Adrenal gland (tissue), 12 donors: ENCODE data around the gene NUTM1. TPM values are rescaled to one million over a fixed set of nuclear protein-coding genes. Genes with fewer than 3 reads are reported as not detected.

ENCODE experiments used
- DNase-seq, 7 donors: peaks; one replicate each; pipeline ENCODE4 v3.0.0-alpha.2; 2019 to 2020
- H3K27ac ChIP-seq, 5 donors: fragments of 200-600 bp; sonication (generic) in 4 of 5; 1 replicate in 3 of 5; 2 replicates in 2 of 5; pipeline versions ENCODE4 v1.5.1 to v1.8.0; 2016 to 2020; ENCODE audit warnings: mild to moderate bottlenecking in 1 of 5
- H3K27me3 ChIP-seq: fragments of 200-600 bp; 2 replicates; pipeline ENCODE4 v1.8.0; 2021
- H3K36me3 ChIP-seq, 2 donors: fragments of 200-600 bp; replicated peaks in 1 of 2; 1 replicate in 1 of 2; 2 replicates in 1 of 2; pipeline versions ENCODE4 v1.5.1 to v1.8.0; 2018 to 2022
- H3K4me1 ChIP-seq, 2 donors: fragments of 200-600 bp; replicated peaks in 1 of 2; 1 replicate in 1 of 2; 2 replicates in 1 of 2; pipeline versions ENCODE4 v1.5.1 to v1.8.0; 2018 to 2021
- H3K4me3 ChIP-seq, 4 donors: fragments of 200-600 bp; sonication (generic) in 3 of 4; one replicate each; pipeline ENCODE4 v1.5.1; 2016 to 2018
- H3K9me3 ChIP-seq, 3 donors: fragments of 200-600 bp; sonication (generic) in 1 of 3; replicated peaks in 1 of 3; 1 replicate in 2 of 3; 2 replicates in 1 of 3; pipeline versions ENCODE4 v1.5.1 to v1.8.0; 2016 to 2021
- CTCF ChIP-seq, 6 experiments: fragments of 450-650 bp in 4 of 6; fragments of 200-600 bp in 2 of 6; sonication (generic) in 1 of 6; IDR thresholded peaks; 1 replicate in 5 of 6; 2 replicates in 1 of 6; pipeline versions ENCODE4 v1.5.1 to v1.8.0; 2016 to 2021; ENCODE audit warnings: antibody characterized with exemption in 6 of 6, mild to moderate bottlenecking in 2 of 6, moderate library complexity in 1 of 6
- POLR2A ChIP-seq, 2 donors: fragments of 450-650 bp; IDR thresholded peaks; one replicate each; pipeline ENCODE4 v1.6.1; 2017; ENCODE audit warnings: antibody characterized with exemption in 2 of 2, mild to moderate bottlenecking in 2 of 2, moderate library complexity in 1 of 2
- WGBS, 4 donors: extraction: QIAGEN DNeasy Blood & Tissue Kit in 2 of 4; methylation state at CpG; one replicate each; pipeline versions ENCODE4 v1.1.5 to v1.1.7; 2013 to 2017; 5-methylcytosine and 5-hydroxymethylcytosine counted together
- intact Hi-C, 2 donors: fragments of 100-400 bp; cut with DNase I; formaldehyde crosslinking; loops; one replicate each; pipeline versions ENCODE4 v1.14.1 to v1.15.0; 2022 to 2023
- polyA plus RNA-seq, 3 donors: library from polyadenylated mRNA; stranded (reverse); fragments of 200-250 nt in 2 of 3; fragments of 350-450 nt in 1 of 3; fragmentation: Illumina TruSeq in 1 of 3; extraction: RNeasy Lipid Tissue Mini Kit (QIAGEN cat#74804) in 1 of 3; gene quantifications; one replicate each; pipeline ENCODE4 v1.2.3, GENCODE V29; 2013 to 2014
- total RNA-seq, 9 donors: library from RNA; depleted of rRNA in 4 of 9; stranded (reverse); fragments of >200 nt in 4 of 9; fragments of 120-200 nt in 1 of 9; fragmentation: NEBNext Ultra II Directional in 1 of 9; extraction: Animal tissue kit (Norgen Biotek cat#: 25700) in 1 of 9; gene quantifications; one replicate each; pipeline versions ENCODE4 v1.1.0 to v1.2.4, GENCODE V29; 2013 to 2023
- donor health status: healthy with polysubstance abuse.
- donor health status: Bipolar disorder and iron deficiency.
- donor health status: DM: yes; HTN: yes; CAD: no.
- donor health status: DM: no; HTN: no; CAD: no.
- donor health status: DM: no; HTN: no; CAD: no.
- donor health status: DM: yes; HTN: yes; CAD: no.

Gene NUTM1
- total and polyA plus RNA-seq, 12 donors: 0.05 to 0.22 TPM; not detected in 10

- Histone ChIP-seq H3K27ac (no peak overlapping the region), H3K4me1 (peaks cover 0 to 5% of the 10 kb centered on the region in 2 donors), H3K9me3 (no peaks in the 10 kb centered on the region), H3K36me3 (peaks cover 0 to 4% of the 10 kb centered on the region in 2 donors), H3K27me3 (no peaks in the 10 kb centered on the region), H3K4me3 (no peak overlapping the region)
- DNase-seq: no peak
- intact Hi-C loops: loop anchor here (10.0 kb wide), 3 partner anchors 116 to 296 kb away; no protein-coding TSS in a partner anchor
- TF ChIP-seq CTCF (IDR thresholded peaks at IDR 0.05) (no peak), POLR2A (IDR thresholded peaks at IDR 0.05) (no peak)
- whole genome bisulfite sequencing, 4 donors: 91 to 95% (median 93%) methylated on average over 6 to 7 of the region's 7 CpGs
These were observed 18.2 kb downstream of the NUTM1 start for GRCh38 chr15:34361278-34361677.

GRCh38 chr15:34362047-34362773 lies 19.1 kb downstream of the NUTM1 start:
- Histone ChIP-seq H3K4me1 (peaks cover 0 to 5% of the 10 kb centered on the region in 2 donors), H3K27ac (no peak overlapping the region), H3K4me3 (no peak overlapping the region), H3K9me3 (no peaks in the 10 kb centered on the region), H3K27me3 (no peaks in the 10 kb centered on the region), H3K36me3 (peaks cover 0 to 4% of the 10 kb centered on the region in 2 donors)
- intact Hi-C loops: loop anchor here (10.0 kb wide), 3 partner anchors 117 to 297 kb away; no protein-coding TSS in a partner anchor
- no peak for DNase-seq
- 77 to 86% (median 80%) methylated on average over 5 to 10 of the region's 10 CpGs for WGBS, 4 donors
- TF ChIP-seq POLR2A (IDR thresholded peaks at IDR 0.05) (no peak), CTCF (IDR thresholded peaks at IDR 0.05) (no peak)

GRCh38 chr15:34364041-34364440 lies 20.9 kb downstream of the NUTM1 start:
- Histone ChIP-seq H3K4me1 (peaks cover 0 to 5% of the 10 kb centered on the region in 2 donors), H3K27ac (no peak overlapping the region), H3K9me3 (no peaks in the 10 kb centered on the region), H3K4me3 (no peak overlapping the region), H3K36me3 (no peaks in the 10 kb centered on the region), H3K27me3 (no peaks in the 10 kb centered on the region)
- 95 to 96% (median 96%) methylated on average over 8 of the region's 8 CpGs for WGBS, 4 donors
- intact Hi-C loops: loop anchor here (10.0 kb wide), 3 partner anchors 119 to 299 kb away; no protein-coding TSS in a partner anchor
- TF ChIP-seq POLR2A (IDR thresholded peaks at IDR 0.05) (no peak), CTCF (IDR thresholded peaks at IDR 0.05) (no peak)
- no peak for DNase-seq

GRCh38 chr15:34365091-34365825 lies 22.1 kb downstream of the NUTM1 start:
- 84 to 92% (median 87%) methylated on average over 16 of the region's 16 CpGs for WGBS, 4 donors
- no peak for DNase-seq
- Histone ChIP-seq H3K9me3 (no peaks in the 10 kb centered on the region), H3K27ac (no peak overlapping the region), H3K4me1 (peaks cover 0 to 5% of the 10 kb centered on the region in 2 donors), H3K27me3 (no peaks in the 10 kb centered on the region), H3K4me3 (no peak overlapping the region), H3K36me3 (no peaks in the 10 kb centered on the region)
- intact Hi-C loops: loop anchor here (10.0 kb wide), 3 partner anchors 120 to 300 kb away; no protein-coding TSS in a partner anchor
- TF ChIP-seq CTCF (IDR thresholded peaks at IDR 0.05) (no peak), POLR2A (IDR thresholded peaks at IDR 0.05) (no peak)
